ENCODE data around the gene OR2C3. TPM values are rescaled to one million over a fixed set of nuclear protein-coding genes. Genes with fewer than 3 reads are reported as not detected.

OR2C3 gene
- total RNA-seq, 5 donors from 2014 or later (not counting 1 experiment from before 2014, with no cell fraction given): not detected

GRCh38 chr1:247542811-247543210, 6.6 kb upstream of the OR2C3 start:
- Mint-ChIP-seq H3K36me3 (no peaks in the 10 kb centered on the region), H3K27me3 (peaks cover 12 to 14% of the 10 kb centered on the region in 2 donors), H3K4me1 (peaks cover 0 to 2% (median 0%) of the 10 kb centered on the region in 3 donors), H3K9me3 (no peaks in the 10 kb centered on the region), H3K27ac (no peak overlapping the region), H3K4me3 (no peak overlapping the region)
- no peaks in the 10 kb centered on the region for H3K36me3 ChIP-seq (ENCODE audit: control insufficient read depth in 2 of 2, extremely low read depth in 1 of 2, insufficient read depth in 1 of 2, low read length in 1 of 2)
- POLR2A ChIA-PET: no interaction called here
- no peaks in the 10 kb centered on the region for H3K9me3 ChIP-seq
- WGBS (ENCODE audit: insufficient coverage): no CpG with 5 or more reads among the region's 3 CpGs
- DNase-seq: no peak
- CTCF ChIA-PET: no interaction called here
- H3K27ac ChIP-seq (ENCODE audit: low read length): no peak overlapping the region
- peaks cover 0 to 4% of the 10 kb centered on the region in 2 experiments for H3K27me3 ChIP-seq (replicated peaks in 1 of 2; ENCODE audit: control insufficient read depth in 2 of 2, extremely low read depth in 1 of 2, insufficient read depth in 2 of 2, low read length in 1 of 2)
- H3K4me1 ChIP-seq (ENCODE audit: control insufficient read depth in 1 of 2, extremely low read depth in 1 of 2, insufficient read depth in 2 of 2, low read length in 2 of 2): no peaks in the 10 kb centered on the region
- no peak for ATAC-seq (replicated peaks in 1 of 4)
- H3K4me3 ChIP-seq (ENCODE audit: control insufficient read depth in 1 of 2, extremely low read depth in 1 of 2, low read length in 1 of 2): no peak overlapping the region

- Histone ChIP-seq H3K36me3 (ENCODE audit: control insufficient read depth in 2 of 2, extremely low read depth in 1 of 2, insufficient read depth in 1 of 2, low read length in 1 of 2) (no peaks in the 10 kb centered on the region), H3K27me3 (replicated peaks in 1 of 2; ENCODE audit: control insufficient read depth in 2 of 2, extremely low read depth in 1 of 2, insufficient read depth in 2 of 2, low read length in 1 of 2) (peaks cover 0 to 4% of the 10 kb centered on the region in 2 experiments), H3K27ac (ENCODE audit: low read length) (no peak overlapping the region), H3K9me3 (no peaks in the 10 kb centered on the region), H3K4me1 (ENCODE audit: control insufficient read depth in 1 of 2, extremely low read depth in 1 of 2, insufficient read depth in 2 of 2, low read length in 2 of 2) (no peaks in the 10 kb centered on the region), H3K4me3 (ENCODE audit: control insufficient read depth in 1 of 2, extremely low read depth in 1 of 2, low read length in 1 of 2) (no peak overlapping the region)
- ChIA-PET POLR2A (interaction anchor here in 1 of 2 donors (1.2 kb wide), 1 partner anchor 13 kb away, joined by 7 read pairs; no protein-coding TSS in a partner anchor), CTCF (no interaction called here)
- no peaks in the 10 kb centered on the region for H3K36me3 Mint-ChIP-seq
- no peak for ATAC-seq (replicated peaks in 1 of 4)
- H3K4me3 Mint-ChIP-seq: no peak overlapping the region
- H3K4me1 Mint-ChIP-seq: peaks cover 0 to 2% (median 0%) of the 10 kb centered on the region in 3 donors
- WGBS (ENCODE audit: insufficient coverage): 28% methylated on average over 4 of the region's 7 CpGs
- peaks cover 9 to 11% of the 10 kb centered on the region in 2 donors for H3K27me3 Mint-ChIP-seq
- H3K9me3 Mint-ChIP-seq: no peaks in the 10 kb centered on the region
- no peak overlapping the region for H3K27ac Mint-ChIP-seq
- no peak for DNase-seq
These were observed 4.3 kb upstream of the OR2C3 start for GRCh38 chr1:247540581-247540980.

- peaks cover 12% of the 10 kb centered on the region in 2 donors for H3K27me3 Mint-ChIP-seq
- peaks cover 0 to 2% (median 0%) of the 10 kb centered on the region in 3 donors for H3K4me1 Mint-ChIP-seq
- no peak for DNase-seq
- no peak overlapping the region for H3K27ac ChIP-seq (ENCODE audit: low read length)
- H3K9me3 Mint-ChIP-seq: no peaks in the 10 kb centered on the region
- H3K4me1 ChIP-seq (ENCODE audit: control insufficient read depth in 1 of 2, extremely low read depth in 1 of 2, insufficient read depth in 2 of 2, low read length in 2 of 2): no peaks in the 10 kb centered on the region
- H3K4me3 Mint-ChIP-seq: no peak overlapping the region
- POLR2A ChIA-PET: no interaction called here
- no peak overlapping the region for H3K27ac Mint-ChIP-seq
- 82% methylated on average over 3 of the region's 6 CpGs for WGBS (ENCODE audit: insufficient coverage)
- CTCF ChIA-PET: no interaction called here
- no peak for ATAC-seq (replicated peaks in 1 of 4)
- H3K36me3 Mint-ChIP-seq: no peaks in the 10 kb centered on the region
- peaks cover 0 to 4% of the 10 kb centered on the region in 2 experiments for H3K27me3 ChIP-seq (replicated peaks in 1 of 2; ENCODE audit: control insufficient read depth in 2 of 2, extremely low read depth in 1 of 2, insufficient read depth in 2 of 2, low read length in 1 of 2)
- no peak overlapping the region for H3K4me3 ChIP-seq (ENCODE audit: control insufficient read depth in 1 of 2, extremely low read depth in 1 of 2, low read length in 1 of 2)
- H3K9me3 ChIP-seq: no peaks in the 10 kb centered on the region
- no peaks in the 10 kb centered on the region for H3K36me3 ChIP-seq (ENCODE audit: control insufficient read depth in 2 of 2, extremely low read depth in 1 of 2, insufficient read depth in 1 of 2, low read length in 1 of 2)
These were observed 3.0 kb upstream of the OR2C3 start for GRCh38 chr1:247539215-247539614.

- H3K4me3 ChIP-seq (ENCODE audit: control insufficient read depth in 1 of 2, extremely low read depth in 1 of 2, low read length in 1 of 2): no peak overlapping the region
- 70% methylated on average over 4 of the region's 5 CpGs for WGBS (ENCODE audit: insufficient coverage)
- CTCF ChIA-PET: no interaction called here
- DNase-seq (no peak), ATAC-seq (replicated peaks in 1 of 4) (no peak)
- H3K27ac Mint-ChIP-seq: no peak overlapping the region
- H3K9me3 Mint-ChIP-seq: no peaks in the 10 kb centered on the region
- peaks cover 0 to 2% (median 0%) of the 10 kb centered on the region in 3 donors for H3K4me1 Mint-ChIP-seq
- H3K36me3 ChIP-seq (ENCODE audit: control insufficient read depth in 2 of 2, extremely low read depth in 1 of 2, insufficient read depth in 1 of 2, low read length in 1 of 2): no peaks in the 10 kb centered on the region
- H3K4me1 ChIP-seq (ENCODE audit: control insufficient read depth in 1 of 2, extremely low read depth in 1 of 2, insufficient read depth in 2 of 2, low read length in 2 of 2): no peaks in the 10 kb centered on the region
- no peaks in the 10 kb centered on the region for H3K9me3 ChIP-seq
- H3K27ac ChIP-seq (ENCODE audit: low read length): no peak overlapping the region
- H3K27me3 Mint-ChIP-seq: peaks cover 12% of the 10 kb centered on the region in 2 donors
- no peaks in the 10 kb centered on the region for H3K36me3 Mint-ChIP-seq
- POLR2A ChIA-PET: no interaction called here
- H3K4me3 Mint-ChIP-seq: no peak overlapping the region
- H3K27me3 ChIP-seq (replicated peaks in 1 of 2; ENCODE audit: control insufficient read depth in 2 of 2, extremely low read depth in 1 of 2, insufficient read depth in 2 of 2, low read length in 1 of 2): peaks cover 0 to 4% of the 10 kb centered on the region in 2 experiments
These were observed 2.3 kb upstream of the OR2C3 start for GRCh38 chr1:247538561-247538960.

- H3K27me3 Mint-ChIP-seq: peaks cover 15 to 21% of the 10 kb centered on the region in 2 donors
- H3K9me3 Mint-ChIP-seq: no peaks in the 10 kb centered on the region
- no peak overlapping the region for H3K27ac Mint-ChIP-seq
- H3K27ac ChIP-seq (ENCODE audit: low read length): no peak overlapping the region
- 44% methylated on average over 2 of the region's 3 CpGs for WGBS (ENCODE audit: insufficient coverage)
- no peaks in the 10 kb centered on the region for H3K4me1 ChIP-seq (ENCODE audit: control insufficient read depth in 1 of 2, extremely low read depth in 1 of 2, insufficient read depth in 2 of 2, low read length in 2 of 2)
- DNase-seq (no peak), ATAC-seq (replicated peaks in 1 of 4) (peak in 1 of 4 experiments; percentile 19)
- ChIA-PET CTCF (no interaction called here), POLR2A (no interaction called here)
- no peak overlapping the region for H3K4me3 Mint-ChIP-seq
- no peaks in the 10 kb centered on the region for H3K36me3 ChIP-seq (ENCODE audit: control insufficient read depth in 2 of 2, extremely low read depth in 1 of 2, insufficient read depth in 1 of 2, low read length in 1 of 2)
- no peaks in the 10 kb centered on the region for H3K9me3 ChIP-seq
- H3K27me3 ChIP-seq (replicated peaks in 1 of 2; ENCODE audit: control insufficient read depth in 2 of 2, extremely low read depth in 1 of 2, insufficient read depth in 2 of 2, low read length in 1 of 2): peaks cover 0 to 4% of the 10 kb centered on the region in 2 experiments
- no peak overlapping the region for H3K4me3 ChIP-seq (ENCODE audit: control insufficient read depth in 1 of 2, extremely low read depth in 1 of 2, low read length in 1 of 2)
- H3K36me3 Mint-ChIP-seq: no peaks in the 10 kb centered on the region
- H3K4me1 Mint-ChIP-seq: peaks cover 0 to under 1% (median 0%) of the 10 kb centered on the region in 3 donors
These were observed 838 bp downstream of the OR2C3 start for GRCh38 chr1:247535402-247535801.

GRCh38 chr1:247531937-247532336, 4.3 kb downstream of the OR2C3 start:
- no peak for ATAC-seq (replicated peaks in 1 of 4)
- ChIA-PET POLR2A (no interaction called here), CTCF (no interaction called here)
- no peaks in the 10 kb centered on the region for H3K27me3 ChIP-seq (replicated peaks in 1 of 2; ENCODE audit: control insufficient read depth in 2 of 2, extremely low read depth in 1 of 2, insufficient read depth in 2 of 2, low read length in 1 of 2)
- DNase-seq: no peak
- no peaks in the 10 kb centered on the region for H3K9me3 ChIP-seq
- WGBS (ENCODE audit: insufficient coverage): 95% methylated on average over 4 of the region's 8 CpGs
- Mint-ChIP-seq H3K36me3 (no peaks in the 10 kb centered on the region), H3K9me3 (no peaks in the 10 kb centered on the region), H3K27ac (no peak overlapping the region), H3K27me3 (peaks cover 17 to 18% of the 10 kb centered on the region in 2 donors), H3K4me1 (no peaks in the 10 kb centered on the region), H3K4me3 (no peak overlapping the region)
- no peak overlapping the region for H3K27ac ChIP-seq (ENCODE audit: low read length)
- H3K4me1 ChIP-seq (ENCODE audit: control insufficient read depth in 1 of 2, extremely low read depth in 1 of 2, insufficient read depth in 2 of 2, low read length in 2 of 2): no peaks in the 10 kb centered on the region
- H3K4me3 ChIP-seq (ENCODE audit: control insufficient read depth in 1 of 2, extremely low read depth in 1 of 2, low read length in 1 of 2): no peak overlapping the region
- no peaks in the 10 kb centered on the region for H3K36me3 ChIP-seq (ENCODE audit: control insufficient read depth in 2 of 2, extremely low read depth in 1 of 2, insufficient read depth in 1 of 2, low read length in 1 of 2)

- Mint-ChIP-seq H3K36me3 (no peaks in the 10 kb centered on the region), H3K4me1 (no peaks in the 10 kb centered on the region), H3K4me3 (no peak overlapping the region), H3K27me3 (peaks cover 17 to 18% of the 10 kb centered on the region in 2 donors), H3K27ac (no peak overlapping the region), H3K9me3 (no peaks in the 10 kb centered on the region)
- Histone ChIP-seq H3K27ac (ENCODE audit: low read length) (no peak overlapping the region), H3K4me3 (ENCODE audit: control insufficient read depth in 1 of 2, extremely low read depth in 1 of 2, low read length in 1 of 2) (no peak overlapping the region), H3K36me3 (ENCODE audit: control insufficient read depth in 2 of 2, extremely low read depth in 1 of 2, insufficient read depth in 1 of 2, low read length in 1 of 2) (no peaks in the 10 kb centered on the region), H3K9me3 (no peaks in the 10 kb centered on the region), H3K27me3 (replicated peaks in 1 of 2; ENCODE audit: control insufficient read depth in 2 of 2, extremely low read depth in 1 of 2, insufficient read depth in 2 of 2, low read length in 1 of 2) (no peaks in the 10 kb centered on the region), H3K4me1 (ENCODE audit: control insufficient read depth in 1 of 2, extremely low read depth in 1 of 2, insufficient read depth in 2 of 2, low read length in 2 of 2) (no peaks in the 10 kb centered on the region)
- DNase-seq (peak in 1 of 35 experiments; percentile 0), ATAC-seq (replicated peaks in 1 of 4) (no peak)
- CTCF ChIA-PET: interaction anchor here in 1 of 2 donors (0.6 kb wide), 1 partner anchor 141 kb away, joined by 3 read pairs; no protein-coding TSS in a partner anchor
- POLR2A ChIA-PET: interaction anchor here in 1 of 2 donors (0.7 kb wide), 1 partner anchor 99 kb away, joined by 6 read pairs; no protein-coding TSS in a partner anchor
- 91% methylated on average over 34 of the region's 41 CpGs for WGBS (ENCODE audit: insufficient coverage)
These were observed 5.5 kb downstream of the OR2C3 start for GRCh38 chr1:247530785-247531184.

Measured in T-cell (primary cell).